DMS 273 (cell line): ENCODE measurements around the gene OR6C70.
"Not testable (repeated sequence)": the region's sequence is repeated elsewhere in the genome, so short reads cannot be mapped to it uniquely, and the experiment has no call there.

Source experiments
- DNase-seq: peaks from one replicate; lab custom pipeline; 2025; ENCODE audit not compliant: unreplicated experiment; lab: John Stamatoyannopoulos, UW

Gene OR6C70

DNA sequence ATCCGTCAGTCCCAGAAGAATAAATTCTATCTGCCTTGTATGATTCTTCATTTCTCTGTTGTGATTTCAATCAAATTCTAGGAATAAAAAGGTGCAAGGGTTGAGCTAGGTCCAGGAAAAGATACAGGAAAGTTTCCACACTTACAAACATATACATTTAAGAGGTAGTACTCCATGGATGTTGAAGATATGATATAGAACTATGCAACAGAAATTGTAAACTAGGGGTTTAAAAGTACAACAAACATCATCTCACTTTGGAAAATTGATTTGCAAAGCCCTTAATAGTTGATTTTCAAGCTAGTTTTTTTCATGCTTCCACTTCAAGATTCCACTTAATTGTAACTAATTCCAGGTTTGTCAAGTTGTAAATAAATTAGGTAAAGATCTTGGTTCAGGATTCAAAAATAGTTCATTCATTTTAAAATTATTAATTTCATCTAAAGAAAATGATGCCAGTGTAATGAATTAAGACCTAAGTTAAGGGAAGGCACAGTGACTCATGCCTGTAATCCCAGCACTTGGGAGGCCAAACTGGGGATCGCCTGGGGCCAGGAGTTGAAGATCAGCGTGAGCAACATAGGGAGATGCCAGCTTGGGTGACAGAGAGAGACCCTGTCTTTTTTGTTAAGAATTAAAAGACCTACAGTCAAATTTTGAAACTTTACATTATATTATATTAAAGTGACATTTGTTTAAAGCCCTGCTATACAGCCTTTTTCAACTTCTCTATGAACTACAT lies at the start of gene OR6C70:
Gene OR6C70, minus strand, starts transcription at position 51 of the 742 bp plus-strand sequence. Its CDS starts 0 bp downstream, at position 51.
- no peak for DNase-seq

DNA sequence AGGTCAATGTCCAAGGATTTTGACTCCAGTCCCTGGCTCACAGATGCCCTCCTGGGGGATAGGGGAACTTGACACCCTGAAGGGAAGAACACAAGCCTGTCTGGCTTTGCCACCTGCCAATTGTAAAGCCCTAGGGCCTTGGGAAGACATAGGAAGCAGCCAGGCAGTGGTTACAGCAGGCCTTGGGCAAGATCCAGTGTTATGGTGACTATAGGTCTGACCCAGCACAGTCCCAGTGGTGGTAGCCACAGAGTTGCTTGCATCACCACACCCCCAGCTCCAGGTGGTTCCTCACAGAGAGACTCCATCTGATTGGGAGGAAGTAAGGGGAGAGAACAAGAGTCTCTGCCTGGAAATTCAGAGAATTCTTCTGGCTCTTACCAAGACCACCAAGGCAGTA lies 46.5 kb upstream of the OR6C70 start:
- no peak for DNase-seq

DNA sequence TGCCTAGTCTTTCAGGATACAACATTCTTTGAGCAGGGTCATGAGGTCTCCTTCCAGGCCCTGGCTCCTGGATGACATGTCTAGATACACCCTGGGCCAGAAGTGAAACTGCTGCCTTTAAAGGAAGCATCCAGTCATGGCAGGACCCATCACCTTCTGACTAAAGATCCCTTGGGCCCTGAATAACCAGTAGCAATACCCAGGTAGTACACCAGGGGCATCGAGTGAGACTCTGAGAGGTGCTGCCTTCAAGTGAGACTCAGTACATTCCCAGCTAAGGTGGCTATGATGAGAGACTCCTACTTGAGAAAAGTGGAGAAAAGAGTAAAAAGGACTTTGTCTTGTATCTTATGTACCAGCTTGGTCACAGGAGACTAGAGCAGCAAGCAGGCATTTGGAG lies 45.8 kb upstream of the OR6C70 start:
- peak; percentile 0 for DNase-seq

DNA sequence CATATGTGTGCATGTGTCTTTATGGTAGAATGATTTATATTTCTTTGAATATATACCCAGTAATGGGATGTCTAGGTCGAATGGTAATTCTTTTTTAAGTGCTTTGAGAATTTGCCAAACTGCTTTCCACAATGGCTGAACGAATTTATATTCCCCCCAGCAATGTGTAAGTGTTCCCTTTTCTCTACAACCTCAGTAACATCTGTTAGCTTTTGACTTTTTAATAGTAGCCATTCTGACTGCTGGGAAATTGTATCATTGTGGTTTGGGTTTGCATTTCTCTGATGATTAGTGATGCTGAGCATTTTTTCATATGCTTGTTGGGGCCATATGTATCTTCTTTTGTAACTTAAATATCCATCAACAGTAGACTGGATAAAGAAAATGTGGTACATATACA lies 31.7 kb upstream of the OR6C70 start:
- no peak for DNase-seq

DNA sequence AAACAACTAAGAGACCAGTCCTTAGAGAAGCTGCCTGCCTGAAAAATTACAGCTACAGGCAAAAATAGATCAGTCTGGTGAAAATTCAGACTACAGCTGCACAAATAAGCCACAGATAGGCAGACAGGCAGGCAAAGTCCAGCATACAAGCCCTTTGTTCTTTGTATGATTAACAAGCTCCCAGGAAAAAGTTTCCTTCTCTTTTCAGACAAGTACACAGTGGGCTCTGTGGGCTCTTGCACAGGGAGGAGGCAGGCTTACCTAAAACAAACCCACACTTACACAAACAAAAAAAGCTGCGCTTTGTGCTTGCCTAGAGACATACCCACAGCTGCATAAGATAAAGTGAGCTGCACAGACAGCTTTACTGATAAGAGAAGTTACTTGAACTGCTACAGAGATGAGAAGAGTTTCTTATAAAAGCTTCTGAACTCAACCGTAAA lies 29.9 kb upstream of the OR6C70 start:
- DNase-seq = no peak

DNA sequence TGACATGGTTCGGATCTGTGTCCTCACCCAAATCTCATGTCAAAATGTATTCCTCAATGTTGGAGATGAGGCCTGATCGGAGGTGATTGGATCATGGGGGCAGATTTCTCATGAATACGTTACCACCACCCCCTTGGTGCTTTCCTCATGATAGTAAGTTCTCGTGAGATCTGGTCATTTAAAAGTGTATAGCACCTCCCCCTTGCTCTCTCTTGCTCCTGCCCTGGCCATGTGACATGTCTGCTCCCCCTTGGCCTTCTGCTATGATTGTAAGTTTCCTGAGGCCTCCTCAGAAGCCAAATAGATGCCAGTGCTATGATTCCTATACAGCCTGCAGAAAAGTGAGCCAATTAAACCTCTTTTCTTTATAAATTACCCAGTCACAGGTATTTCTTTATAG lies 29.3 kb upstream of the OR6C70 start:
- no peak for DNase-seq

DNA sequence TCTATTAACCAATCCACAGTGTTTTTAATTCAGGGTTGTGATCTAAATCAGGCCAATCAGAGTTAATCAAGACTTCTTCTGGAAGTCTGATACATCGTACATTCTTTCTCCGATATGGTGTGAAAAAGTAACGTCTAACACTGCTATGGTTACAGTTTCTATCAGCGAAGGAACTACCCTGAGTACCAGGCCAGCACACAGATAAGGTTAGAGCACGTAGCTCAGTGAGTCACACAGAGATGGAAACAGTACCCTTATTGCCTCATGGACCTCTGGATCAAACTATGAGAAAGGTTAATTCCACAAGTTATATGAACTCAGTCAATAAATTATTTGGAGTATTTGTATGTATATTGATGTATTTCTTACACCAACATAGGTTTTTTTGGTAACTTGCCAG lies 25.6 kb upstream of the OR6C70 start:
- no peak for DNase-seq

DNA sequence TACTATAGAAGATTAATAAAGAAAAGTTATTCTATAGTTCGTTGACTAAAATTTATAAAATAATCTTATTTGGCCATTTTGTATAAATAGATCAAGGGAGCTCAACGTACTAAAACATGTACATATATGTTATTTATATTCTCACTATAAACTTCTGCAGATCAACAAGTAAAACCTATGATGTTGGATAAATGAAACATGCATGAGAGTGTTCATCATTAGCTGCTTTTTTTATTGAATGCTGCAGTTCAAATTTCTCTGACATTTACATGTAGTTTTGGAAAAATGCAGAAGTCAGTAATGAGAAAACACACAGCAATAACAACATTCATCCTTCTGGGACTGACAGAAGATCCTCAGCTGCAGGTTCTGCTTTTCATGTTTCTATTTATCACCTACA lies 22.1 kb upstream of the OR6C70 start, which contains the start of gene OR6C68:
Gene OR6C68, plus strand, starts transcription at position 301 of the 400 bp plus-strand sequence. Its CDS starts 0 bp downstream, at position 301.
- DNase-seq = no peak

DNA sequence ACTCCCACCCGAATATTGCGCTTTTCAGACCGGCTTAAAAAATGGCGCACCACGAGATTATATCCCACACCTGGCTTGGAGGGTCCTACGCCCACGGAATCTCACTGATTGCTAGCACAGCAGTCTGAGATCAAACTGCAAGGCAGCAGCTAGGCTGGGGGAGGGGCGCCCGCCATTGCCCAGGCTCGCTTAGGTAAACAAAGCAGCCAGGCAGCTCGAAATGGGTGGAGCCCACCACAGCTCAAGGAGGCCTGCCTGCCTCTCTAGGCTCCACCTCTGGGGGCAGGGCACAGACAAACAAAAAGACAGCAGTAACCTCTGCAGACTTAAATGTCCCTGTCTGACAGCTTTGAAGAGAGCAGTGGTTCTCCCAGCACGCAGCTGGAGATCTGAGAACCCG lies 14.3 kb upstream of the OR6C70 start:
- DNase-seq = not testable (repeated sequence)

DNA sequence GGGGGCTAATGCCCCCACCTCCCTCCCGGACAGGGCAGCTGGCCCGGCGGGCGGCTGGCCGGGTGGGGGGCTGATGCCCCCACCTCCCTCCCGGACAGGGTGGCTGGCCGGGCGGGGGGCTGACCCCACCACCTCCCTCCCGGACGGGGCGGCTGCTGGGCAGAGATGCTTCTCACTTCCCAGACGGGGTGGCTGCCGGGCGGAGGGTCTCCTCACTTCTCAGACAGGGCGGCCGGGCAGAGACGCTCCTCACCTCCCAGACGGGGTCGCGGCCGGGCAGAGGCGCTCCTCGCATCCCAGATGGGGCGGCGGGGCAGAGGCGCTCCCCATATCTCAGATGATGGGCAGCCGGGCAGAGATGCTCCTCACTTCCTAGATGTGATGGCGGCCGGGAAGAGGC lies 9.2 kb upstream of the OR6C70 start:
- DNase-seq = not testable (repeated sequence)

DNA sequence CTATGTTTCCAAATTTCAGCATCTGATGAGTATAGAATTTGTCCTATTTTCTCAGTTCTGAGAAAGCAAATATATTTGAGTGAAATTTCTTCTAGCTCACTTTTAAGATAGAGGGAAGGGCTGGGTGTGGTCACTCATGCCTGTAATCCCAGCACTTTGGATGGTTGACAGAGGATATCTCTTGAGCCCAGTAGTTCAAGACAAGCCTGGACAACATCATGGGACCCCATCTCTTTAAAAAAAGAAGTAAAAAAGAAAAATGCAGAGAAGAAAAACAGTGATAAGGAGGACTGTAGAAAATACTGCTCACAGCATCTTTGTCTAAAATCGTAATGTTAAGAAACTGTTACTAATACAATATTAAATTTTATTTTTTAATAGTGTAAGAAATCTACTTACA lies 2.3 kb upstream of the OR6C70 start:
- DNase-seq = no peak

DNA sequence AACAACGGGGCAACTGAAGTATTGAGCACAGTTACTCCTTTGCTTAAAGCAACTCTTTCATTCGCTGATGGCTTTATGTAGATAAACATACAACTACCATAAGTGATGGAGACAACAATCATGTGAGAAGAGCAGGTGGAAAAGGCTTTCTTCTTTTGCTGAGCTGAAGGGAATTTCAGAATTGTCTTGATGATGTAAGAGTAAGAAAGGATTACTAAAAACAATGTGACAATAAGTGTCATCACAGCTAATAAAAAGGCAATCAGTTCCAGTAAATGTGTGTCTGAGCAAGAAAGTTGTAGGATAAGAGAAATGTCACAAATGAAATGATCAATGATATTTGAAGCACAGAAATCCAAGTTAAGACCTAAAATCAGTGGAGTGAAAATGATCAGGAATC lies 647 bp downstream of the OR6C70 start:
- DNase-seq = no peak

DNA sequence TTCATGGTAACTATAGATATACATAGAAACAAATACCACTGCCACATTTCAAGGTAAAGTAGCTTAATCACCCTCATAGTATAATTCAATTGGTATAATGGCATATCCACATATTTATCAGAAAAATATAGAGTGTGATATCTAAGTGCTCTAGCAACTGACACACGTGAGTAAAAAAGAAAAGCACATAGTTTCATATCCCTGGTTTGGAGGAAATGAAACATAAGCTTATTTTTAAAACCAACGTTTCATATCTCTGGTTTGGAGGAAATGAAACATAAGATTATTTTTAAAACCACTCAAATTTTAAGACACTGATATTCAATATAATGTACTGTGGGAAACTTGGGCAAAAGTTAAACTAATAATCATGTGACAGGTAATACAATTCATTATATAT lies 2.1 kb downstream of the OR6C70 start:
- DNase-seq = no peak

DNA sequence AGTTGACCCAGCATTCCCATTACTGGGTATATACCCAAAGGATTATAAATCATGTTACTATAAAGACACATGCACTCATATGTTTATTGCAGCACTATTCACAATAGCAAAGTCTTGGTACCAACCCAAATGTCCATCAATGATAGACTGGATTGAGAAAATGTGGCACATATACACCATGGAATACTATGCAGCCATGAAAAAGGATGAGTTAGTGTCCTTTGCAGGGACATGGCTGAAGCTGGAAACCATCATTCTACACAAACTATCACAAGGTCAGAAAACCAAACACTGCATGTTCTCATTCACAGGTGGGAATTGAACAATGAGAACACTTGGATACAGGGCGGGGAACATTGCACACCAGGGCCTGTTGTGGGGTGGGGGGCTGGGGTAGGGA lies 5.0 kb downstream of the OR6C70 start:
- DNase-seq = not testable (repeated sequence)

DNA sequence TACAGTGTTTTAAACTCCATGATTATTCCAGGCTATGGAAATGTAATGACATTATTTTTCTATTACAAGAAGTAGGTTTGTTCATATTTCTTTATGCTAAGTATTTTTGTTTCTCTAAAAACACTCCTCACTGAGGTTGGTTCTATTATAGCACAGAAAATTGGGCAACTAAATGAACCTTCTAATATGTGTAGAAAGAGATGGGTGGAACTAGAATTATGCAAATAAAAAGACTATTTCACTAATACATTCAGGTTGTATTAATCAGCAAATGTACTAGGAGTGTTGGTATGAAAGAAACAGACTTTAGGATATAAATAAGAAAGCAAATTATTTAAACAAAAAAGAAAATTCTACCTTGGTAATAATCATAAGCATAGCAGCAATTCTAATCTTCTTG lies 21.1 kb downstream of the OR6C70 start:
- DNase-seq = no peak

DNA sequence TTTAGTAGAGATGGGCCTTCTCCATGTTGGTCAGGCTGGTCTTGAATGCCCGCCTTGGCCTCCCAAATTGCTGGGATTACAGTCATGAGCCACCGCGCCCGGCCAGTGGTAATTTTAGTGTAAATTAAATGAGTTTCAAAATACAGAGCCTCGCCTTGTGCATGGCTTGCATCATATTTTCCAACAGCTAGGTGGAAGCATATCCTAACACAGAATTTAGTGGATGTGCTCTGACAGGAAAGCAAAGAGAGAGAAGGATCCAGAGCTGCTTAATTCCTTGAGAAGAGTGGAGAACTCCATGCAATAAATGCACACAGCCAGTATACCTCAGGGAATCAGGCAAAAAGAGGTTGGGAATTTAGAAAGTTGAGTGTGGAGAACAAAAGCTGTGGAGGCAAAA lies 23.6 kb downstream of the OR6C70 start:
- no peak for DNase-seq

DNA sequence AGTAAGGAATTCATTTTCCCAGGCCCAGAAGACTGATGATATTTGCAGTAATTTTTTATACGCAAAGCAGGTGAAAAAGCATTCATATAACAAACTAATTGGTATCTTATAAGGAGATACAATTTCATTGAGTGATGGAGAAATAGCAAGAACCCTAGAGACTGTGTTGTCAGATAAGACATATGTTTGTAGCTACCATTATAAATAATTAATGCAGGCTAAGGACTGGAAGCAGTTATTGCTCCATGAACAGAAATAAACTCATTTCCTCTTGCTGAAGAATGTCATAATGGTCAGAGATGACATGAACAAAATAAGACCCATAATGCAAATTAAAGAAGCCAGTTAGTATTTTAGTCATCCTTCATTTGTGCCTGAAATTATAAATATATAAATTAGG lies 24.6 kb downstream of the OR6C70 start:
- DNase-seq = no peak

DNA sequence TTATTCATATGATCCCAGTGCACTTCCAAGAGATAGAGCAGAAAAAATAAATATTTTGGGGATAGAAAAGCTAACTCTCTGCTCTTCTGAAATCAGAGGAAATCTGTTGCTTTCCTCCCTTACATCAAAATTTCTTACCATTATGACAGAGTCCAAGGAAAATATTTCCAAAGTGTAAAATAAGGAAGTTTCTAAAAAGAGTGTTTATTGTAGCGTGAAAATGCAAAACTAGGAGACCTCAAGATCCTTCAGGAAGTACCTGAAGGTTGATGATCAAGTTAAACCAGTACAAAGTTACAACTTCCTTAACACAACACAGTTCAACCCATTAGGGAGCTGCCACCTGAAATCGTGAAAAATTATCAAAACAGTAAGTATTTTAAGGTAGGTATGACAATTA lies 26.2 kb downstream of the OR6C70 start, which contains the start of gene OR6C2:
Gene OR6C2, plus strand, starts transcription at position 301 of the 400 bp plus-strand sequence. CDS start 8,138 bp downstream, outside the sequence.
- DNase-seq = no peak

DNA sequence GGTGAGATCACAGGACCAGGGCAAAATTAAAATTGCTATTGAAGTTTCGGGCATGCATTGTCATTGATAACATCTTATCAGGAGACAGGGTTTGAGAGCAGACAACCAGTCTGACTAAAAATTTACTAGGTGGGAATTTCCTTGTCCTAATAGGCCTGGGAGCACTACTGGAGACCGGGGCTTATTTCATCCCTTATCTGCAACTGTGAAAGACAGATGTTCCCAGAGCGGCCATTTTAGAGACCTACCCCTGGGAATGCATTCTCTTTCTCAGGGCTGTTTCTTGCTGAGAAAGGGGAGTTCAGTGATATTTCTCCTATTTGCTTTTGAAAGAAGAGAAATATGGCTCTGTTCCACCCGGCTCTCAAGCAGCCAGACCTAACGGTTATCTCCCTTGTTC lies 28.7 kb downstream of the OR6C70 start:
- DNase-seq = not testable (repeated sequence)

DNA sequence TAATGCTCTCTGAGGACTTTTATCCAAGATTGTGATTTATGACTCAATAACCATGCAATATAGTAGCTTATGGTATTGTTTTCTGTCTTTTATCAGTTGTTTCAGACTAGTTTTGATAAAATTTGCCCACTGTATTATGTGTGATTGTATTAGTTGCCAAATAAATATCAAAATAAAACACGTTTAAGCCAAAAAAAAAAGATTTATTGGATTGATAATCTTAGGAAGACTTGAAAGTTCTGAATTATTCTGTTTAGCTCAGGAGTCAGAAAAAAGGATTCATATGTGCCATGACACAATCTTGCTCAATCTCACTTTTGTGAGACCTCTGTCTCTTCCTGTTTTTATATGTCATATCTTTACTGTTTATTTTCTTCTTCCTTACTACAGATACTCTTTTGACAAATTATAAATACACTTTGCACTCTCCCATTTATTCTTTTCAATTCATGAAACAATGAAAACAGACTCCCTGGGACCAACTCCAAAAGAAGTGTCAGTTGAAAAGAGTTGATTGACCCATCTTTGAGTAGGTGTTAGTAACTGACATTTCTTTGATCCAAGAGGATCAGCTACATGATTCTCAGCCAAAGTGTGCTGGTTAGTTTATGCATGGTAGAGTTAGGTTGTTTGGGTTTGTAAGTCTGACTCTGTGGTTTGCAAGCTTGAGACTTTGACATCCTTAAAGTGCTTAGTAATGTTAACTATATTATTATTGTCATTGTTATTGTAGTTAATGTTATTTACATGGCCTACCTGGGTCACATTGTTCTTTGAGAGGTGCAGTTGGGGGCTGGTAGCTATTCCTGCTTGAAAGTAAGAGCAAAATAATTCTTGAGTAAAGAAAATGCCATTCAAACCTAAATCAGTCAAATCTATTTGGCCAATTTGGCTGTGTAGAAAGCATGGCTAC lies 41.4 kb downstream of the OR6C70 start:
- no peak for DNase-seq

DNA sequence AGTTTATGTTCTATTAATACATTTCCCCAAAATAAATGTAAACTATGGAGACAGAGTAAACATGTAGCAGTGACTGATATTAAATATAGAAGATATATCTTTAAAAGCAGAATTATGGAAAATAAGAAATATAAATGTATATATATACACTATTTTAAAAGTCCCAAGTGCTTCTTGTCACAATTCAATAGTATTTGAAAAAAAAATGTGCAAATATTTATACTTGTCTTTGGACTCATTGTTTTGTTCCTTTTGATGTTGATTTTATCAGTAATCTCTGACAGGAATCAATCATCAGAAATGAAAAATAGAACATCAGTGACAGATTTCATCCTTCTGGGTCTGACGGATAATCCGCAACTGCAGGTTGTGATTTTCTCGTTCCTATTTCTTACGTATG lies 44.0 kb downstream of the OR6C70 start, which contains the start of gene OR6C76:
Gene OR6C76, plus strand, starts transcription at position 301 of the 400 bp plus-strand sequence. Its CDS starts 0 bp downstream, at position 301.
- DNase-seq = no peak
